HG03442 (cell line): ENCODE measurements around the gene RBMS2.
"Not testable (repeated sequence)": the region's sequence is repeated elsewhere in the genome, so short reads cannot be mapped to it uniquely, and the experiment has no call there.

Source experiments
- ATAC-seq: cut with Tn5 transposase; IDR thresholded peaks from one replicate; pipeline ENCODE4 v1.9.1; 2021; ENCODE audit warnings: mild to moderate bottlenecking, moderate library complexity; ENCODE audit not compliant: unreplicated experiment

Gene RBMS2

GRCh38 chr12:56521590-56522371, at the start of gene RBMS2:
TSS of gene RBMS2 (plus strand) at chr12:56521820. CDS start at chr12:56522024, 204 bp downstream.
- no peak for ATAC-seq

GRCh38 chr12:56474389-56474788, 47.2 kb upstream of the RBMS2 start:
- ATAC-seq, result no peak

- no peak for ATAC-seq
Observed at GRCh38 chr12:56476143-56476542, 45.5 kb upstream of the RBMS2 start.

GRCh38 chr12:56476972-56477432, 44.6 kb upstream of the RBMS2 start:
- ATAC-seq, result no peak

- no peak for ATAC-seq
Observed at GRCh38 chr12:56477521-56478225, 43.9 kb upstream of the RBMS2 start.

- ATAC-seq, result no peak
Observed at GRCh38 chr12:56479625-56480024, 42.0 kb upstream of the RBMS2 start.

GRCh38 chr12:56484566-56484965, 37.1 kb upstream of the RBMS2 start:
- ATAC-seq, result no peak

- ATAC-seq, result no peak
Observed at GRCh38 chr12:56486694-56487093, 34.9 kb upstream of the RBMS2 start.

GRCh38 chr12:56487448-56488040, 34.1 kb upstream of the RBMS2 start:
- ATAC-seq, result peak; percentile 39

- ATAC-seq, result peak; percentile 93
Observed at GRCh38 chr12:56488041-56488955, 33.3 kb upstream of the RBMS2 start, which contains the start of gene GLS2. TSS of gene GLS2 (minus strand) at chr12:56488161. CDS start at chr12:56488118, 43 bp downstream.

GRCh38 chr12:56490360-56490759, 31.3 kb upstream of the RBMS2 start:
- no peak for ATAC-seq

- not testable (repeated sequence) for ATAC-seq
Observed at GRCh38 chr12:56493409-56494105, 28.1 kb upstream of the RBMS2 start.

- not testable (repeated sequence) for ATAC-seq
Observed at GRCh38 chr12:56494106-56494415, 27.6 kb upstream of the RBMS2 start.

GRCh38 chr12:56494481-56494880, 27.1 kb upstream of the RBMS2 start:
- ATAC-seq, result not testable (repeated sequence)

- ATAC-seq, result not testable (repeated sequence)
Observed at GRCh38 chr12:56496704-56497103, 24.9 kb upstream of the RBMS2 start.

- not testable (repeated sequence) for ATAC-seq
Observed at GRCh38 chr12:56498126-56498902, 23.3 kb upstream of the RBMS2 start.

- ATAC-seq, result not testable (repeated sequence)
Observed at GRCh38 chr12:56499452-56499851, 22.2 kb upstream of the RBMS2 start.

- not testable (repeated sequence) for ATAC-seq
Observed at GRCh38 chr12:56499879-56500278, 21.7 kb upstream of the RBMS2 start.

- no peak for ATAC-seq
Observed at GRCh38 chr12:56510786-56511185, 10.8 kb upstream of the RBMS2 start.
